ENCODE results near the gene TAS1R2.
"Not testable (repeated sequence)": the region's sequence is repeated elsewhere in the genome, so short reads cannot be mapped to it uniquely, and the experiment has no call there.

TAS1R2 gene

GRCh38 chr1:18859560-18859959 lies at the start of gene TAS1R2:
Gene TAS1R2 (minus strand): TSS chr1:18859660. CDS start chr1:18859660, 0 bp downstream.
- DNase-seq = no peak

- no peak for DNase-seq
Measured at GRCh38 chr1:18907917-18908845, 48.7 kb upstream of the TAS1R2 start.

- peak; percentile 39 for DNase-seq
Measured at GRCh38 chr1:18907021-18907916, 47.8 kb upstream of the TAS1R2 start.

GRCh38 chr1:18903291-18903756 lies 43.9 kb upstream of the TAS1R2 start:
- DNase-seq = no peak

- peak; percentile 90 for DNase-seq
Measured at GRCh38 chr1:18902523-18903290, 43.2 kb upstream of the TAS1R2 start, which contains the start of gene ALDH4A1. Gene ALDH4A1 (minus strand): TSS chr1:18902555. CDS start chr1:18902523, 32 bp downstream.

GRCh38 chr1:18901952-18902522 lies 42.6 kb upstream of the TAS1R2 start:
- DNase-seq = no peak

- DNase-seq = no peak
Measured at GRCh38 chr1:18901147-18901951, 41.9 kb upstream of the TAS1R2 start.

- DNase-seq = no peak
Measured at GRCh38 chr1:18900303-18900841, 40.9 kb upstream of the TAS1R2 start.

GRCh38 chr1:18899363-18900049 lies 40.0 kb upstream of the TAS1R2 start:
- no peak for DNase-seq

GRCh38 chr1:18898567-18898966 lies 39.1 kb upstream of the TAS1R2 start:
- no peak for DNase-seq

- DNase-seq = no peak
Measured at GRCh38 chr1:18895317-18895716, 35.9 kb upstream of the TAS1R2 start.

GRCh38 chr1:18893120-18893519 lies 33.7 kb upstream of the TAS1R2 start:
- no peak for DNase-seq

- DNase-seq = not testable (repeated sequence)
Measured at GRCh38 chr1:18891858-18892257, 32.4 kb upstream of the TAS1R2 start.

- DNase-seq = no peak
Measured at GRCh38 chr1:18891426-18891780, 31.9 kb upstream of the TAS1R2 start.

GRCh38 chr1:18890706-18891425 lies 31.4 kb upstream of the TAS1R2 start:
- DNase-seq = no peak

GRCh38 chr1:18886003-18886335 lies 26.5 kb upstream of the TAS1R2 start:
- no peak for DNase-seq

GRCh38 chr1:18885311-18886002 lies 26.0 kb upstream of the TAS1R2 start:
- no peak for DNase-seq

- DNase-seq = no peak
Measured at GRCh38 chr1:18884727-18885126, 25.3 kb upstream of the TAS1R2 start.

GRCh38 chr1:18884419-18884717 lies 24.9 kb upstream of the TAS1R2 start:
- no peak for DNase-seq

All from NCI-H69 (cell line).